NCI-H748 (cell line): ENCODE data around the gene SMPDL3B.

Source experiments
- DNase-seq: peaks from one replicate; lab custom pipeline; 2025; ENCODE audit not compliant: unreplicated experiment; lab: John Stamatoyannopoulos, UW

Gene SMPDL3B

DNA sequence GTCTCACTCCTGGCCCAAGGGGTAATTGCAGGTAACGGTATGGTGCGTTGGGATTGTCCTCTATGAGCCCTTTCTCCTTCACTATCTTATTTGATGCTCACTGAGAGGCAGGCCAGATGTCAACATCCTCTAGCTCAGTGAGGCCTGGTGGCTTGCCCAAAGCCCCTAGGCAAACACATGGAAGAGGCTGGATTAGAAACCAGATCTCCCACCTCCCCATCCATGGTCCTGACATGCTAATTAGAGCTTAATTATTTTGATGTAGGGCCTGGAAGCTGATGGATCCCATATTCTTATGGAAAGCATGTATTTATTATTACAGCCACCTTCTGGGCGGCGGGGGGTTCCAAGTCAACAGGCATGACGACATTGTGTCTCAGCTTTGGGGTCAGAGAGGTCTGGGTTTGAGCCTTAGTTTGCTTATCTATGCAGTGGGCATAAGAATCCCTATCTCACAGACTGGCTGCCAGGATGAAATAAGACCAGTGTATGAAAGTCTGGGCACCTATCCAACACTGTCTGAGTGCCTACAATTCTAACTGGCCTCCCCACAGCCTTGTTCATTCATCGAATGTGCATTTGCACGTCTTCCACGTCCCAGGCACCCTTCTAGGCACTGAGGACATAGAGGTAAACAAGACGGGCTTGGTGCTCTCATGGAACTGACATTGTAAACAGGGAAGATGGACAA, 6.2 kb downstream of the SMPDL3B start:
- DNase-seq = no peak

- DNase-seq = no peak
These were observed 7.1 kb downstream of the SMPDL3B start for GRCh38 chr1:27941671-27942540.

GRCh38 chr1:27945020-27945419, 10.2 kb downstream of the SMPDL3B start:
- no peak for DNase-seq

DNA sequence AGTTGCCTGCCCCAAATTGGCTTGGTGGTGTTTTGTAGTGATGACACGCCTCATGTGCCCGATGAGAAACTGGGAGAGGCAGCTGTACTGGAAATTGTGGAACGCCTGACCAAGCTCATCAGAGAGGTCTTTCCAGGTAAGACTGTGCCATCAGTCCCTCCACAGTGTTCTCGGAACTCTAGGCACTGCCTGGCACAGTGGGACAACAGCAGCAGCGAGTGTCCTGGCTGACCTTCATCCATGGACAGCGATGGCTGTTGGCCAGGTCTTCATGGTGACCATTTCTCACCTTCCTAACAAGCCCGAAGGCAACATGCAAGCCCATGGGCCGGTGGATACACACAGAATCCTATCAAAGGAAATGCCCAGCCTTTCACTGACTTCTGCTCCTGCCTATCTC, 14.2 kb downstream of the SMPDL3B start:
- no peak for DNase-seq

- no peak for DNase-seq
These were observed 16.6 kb downstream of the SMPDL3B start for GRCh38 chr1:27951396-27951795.

DNA sequence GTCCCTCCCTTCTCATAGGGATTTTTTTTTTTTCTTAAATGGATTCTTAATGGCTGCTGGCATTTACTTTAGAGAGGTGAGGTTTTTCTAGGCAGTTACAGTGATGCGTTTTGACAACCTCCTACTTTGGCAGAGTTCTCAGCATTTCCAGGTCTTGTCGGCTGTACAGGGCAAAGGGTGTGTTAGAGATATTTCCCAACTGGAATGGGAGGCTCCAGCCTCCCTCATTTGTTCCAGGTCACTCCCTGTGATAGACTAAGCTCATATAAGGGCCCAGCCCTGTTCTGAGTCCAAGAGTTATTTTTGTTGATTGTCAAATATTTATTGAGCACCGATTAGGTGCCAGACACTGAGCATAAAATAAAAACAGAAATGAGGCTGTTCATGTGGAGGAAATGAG, 17.3 kb downstream of the SMPDL3B start:
- DNase-seq = no peak

- no peak for DNase-seq
These were observed 19.4 kb downstream of the SMPDL3B start for GRCh38 chr1:27954186-27954585.

GRCh38 chr1:27955076-27955475, 20.3 kb downstream of the SMPDL3B start:
- DNase-seq = no peak

DNA sequence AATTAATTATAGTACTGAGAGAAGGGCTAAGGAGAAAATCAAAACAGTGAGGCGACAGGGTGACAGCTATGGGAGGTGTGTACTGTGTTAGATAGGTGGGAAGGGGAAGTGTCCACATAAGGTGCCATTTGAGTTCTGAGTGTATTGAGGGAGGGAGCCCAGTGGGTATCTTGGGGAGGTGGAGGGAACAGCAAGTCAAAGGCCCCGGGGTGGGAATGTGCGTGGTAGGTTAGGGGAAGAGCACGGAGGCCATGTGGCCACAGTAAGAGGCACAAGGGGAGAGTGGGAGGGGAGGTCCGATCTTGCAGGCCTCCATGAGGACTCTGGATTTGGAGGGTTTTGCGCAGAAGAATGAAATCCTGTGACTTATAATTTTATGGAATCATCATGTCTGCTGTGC, 22.0 kb downstream of the SMPDL3B start:
- DNase-seq = no peak

- DNase-seq = no peak
These were observed 22.9 kb downstream of the SMPDL3B start for GRCh38 chr1:27957655-27958054.

DNA sequence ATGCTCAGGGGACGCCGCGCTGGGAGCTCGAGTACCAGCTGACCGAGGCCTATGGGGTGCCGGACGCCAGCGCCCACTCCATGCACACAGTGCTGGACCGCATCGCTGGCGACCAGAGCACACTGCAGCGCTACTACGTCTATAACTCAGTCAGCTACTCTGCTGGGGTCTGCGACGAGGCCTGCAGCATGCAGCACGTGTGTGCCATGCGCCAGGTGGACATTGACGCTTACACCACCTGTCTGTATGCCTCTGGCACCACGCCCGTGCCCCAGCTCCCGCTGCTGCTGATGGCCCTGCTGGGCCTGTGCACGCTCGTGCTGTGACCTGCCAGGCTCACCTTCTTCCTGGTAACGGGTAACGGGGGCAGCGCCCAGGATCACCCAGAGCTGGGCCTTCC, 23.7 kb downstream of the SMPDL3B start:
- no peak for DNase-seq

DNA sequence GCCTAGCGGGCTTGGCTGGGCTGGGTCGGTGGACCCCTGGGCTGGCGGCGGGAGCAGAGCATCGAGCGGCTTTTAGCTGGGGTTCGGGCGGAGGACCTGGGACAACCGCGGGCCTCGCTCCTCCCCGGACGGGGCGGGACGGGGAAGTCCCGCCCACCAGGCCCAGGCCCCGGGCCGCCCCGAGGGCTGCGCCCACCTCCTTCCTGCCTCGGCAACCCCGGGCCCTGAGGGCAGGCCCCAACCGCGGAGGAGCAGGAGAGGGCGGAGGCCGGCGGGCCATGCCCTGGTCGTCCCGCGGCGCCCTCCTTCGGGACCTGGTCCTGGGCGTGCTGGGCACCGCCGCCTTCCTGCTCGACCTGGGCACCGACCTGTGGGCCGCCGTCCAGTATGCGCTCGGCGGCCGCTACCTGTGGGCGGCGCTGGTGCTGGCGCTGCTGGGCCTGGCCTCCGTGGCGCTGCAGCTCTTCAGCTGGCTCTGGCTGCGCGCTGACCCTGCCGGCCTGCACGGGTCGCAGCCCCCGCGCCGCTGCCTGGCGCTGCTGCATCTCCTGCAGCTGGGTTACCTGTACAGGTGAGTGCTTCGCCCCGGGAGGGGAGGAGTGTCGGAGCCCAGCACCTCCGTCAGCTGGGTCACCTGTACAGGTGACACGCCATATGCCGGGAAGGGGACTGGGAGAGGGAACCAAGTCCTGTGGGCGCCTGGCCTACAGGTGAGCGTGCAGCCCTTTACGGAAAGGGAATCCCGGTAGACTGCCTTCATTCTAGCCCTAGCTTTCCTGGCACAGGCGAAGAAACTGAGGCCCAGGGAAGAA, 25.2 kb downstream of the SMPDL3B start, which contains the start of gene XKR8:
Gene XKR8, plus strand, starts transcription at position 182 of the 812 bp plus-strand sequence. Its CDS starts 97 bp downstream, at position 279.
- no peak for DNase-seq

GRCh38 chr1:27960762-27961645, 26.2 kb downstream of the SMPDL3B start:
- no peak for DNase-seq

GRCh38 chr1:27961646-27962221, 26.9 kb downstream of the SMPDL3B start:
- DNase-seq = no peak

- DNase-seq = no peak
These were observed 28.6 kb downstream of the SMPDL3B start for GRCh38 chr1:27963393-27963792.

DNA sequence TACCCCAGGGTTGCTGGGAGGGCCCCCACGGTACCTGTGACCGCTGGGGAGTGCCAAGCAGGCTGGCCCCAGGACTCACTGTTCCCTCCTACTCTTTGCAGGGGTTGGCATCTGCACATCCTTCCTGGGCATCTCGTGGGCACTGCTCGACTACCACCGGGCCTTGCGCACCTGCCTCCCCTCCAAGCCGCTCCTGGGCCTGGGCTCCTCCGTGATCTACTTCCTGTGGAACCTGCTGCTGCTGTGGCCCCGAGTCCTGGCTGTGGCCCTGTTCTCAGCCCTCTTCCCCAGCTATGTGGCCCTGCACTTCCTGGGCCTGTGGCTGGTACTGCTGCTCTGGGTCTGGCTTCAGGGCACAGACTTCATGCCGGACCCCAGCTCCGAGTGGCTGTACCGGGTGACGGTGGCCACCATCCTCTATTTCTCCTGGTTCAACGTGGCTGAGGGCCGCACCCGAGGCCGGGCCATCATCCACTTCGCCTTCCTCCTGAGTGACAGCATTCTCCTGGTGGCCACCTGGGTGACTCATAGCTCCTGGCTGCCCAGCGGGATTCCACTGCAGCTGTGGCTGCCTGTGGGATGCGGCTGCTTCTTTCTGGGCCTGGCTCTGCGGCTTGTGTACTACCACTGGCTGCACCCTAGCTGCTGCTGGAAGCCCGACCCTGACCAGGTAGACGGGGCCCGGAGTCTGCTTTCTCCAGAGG, 31.8 kb downstream of the SMPDL3B start:
- no peak for DNase-seq

DNA sequence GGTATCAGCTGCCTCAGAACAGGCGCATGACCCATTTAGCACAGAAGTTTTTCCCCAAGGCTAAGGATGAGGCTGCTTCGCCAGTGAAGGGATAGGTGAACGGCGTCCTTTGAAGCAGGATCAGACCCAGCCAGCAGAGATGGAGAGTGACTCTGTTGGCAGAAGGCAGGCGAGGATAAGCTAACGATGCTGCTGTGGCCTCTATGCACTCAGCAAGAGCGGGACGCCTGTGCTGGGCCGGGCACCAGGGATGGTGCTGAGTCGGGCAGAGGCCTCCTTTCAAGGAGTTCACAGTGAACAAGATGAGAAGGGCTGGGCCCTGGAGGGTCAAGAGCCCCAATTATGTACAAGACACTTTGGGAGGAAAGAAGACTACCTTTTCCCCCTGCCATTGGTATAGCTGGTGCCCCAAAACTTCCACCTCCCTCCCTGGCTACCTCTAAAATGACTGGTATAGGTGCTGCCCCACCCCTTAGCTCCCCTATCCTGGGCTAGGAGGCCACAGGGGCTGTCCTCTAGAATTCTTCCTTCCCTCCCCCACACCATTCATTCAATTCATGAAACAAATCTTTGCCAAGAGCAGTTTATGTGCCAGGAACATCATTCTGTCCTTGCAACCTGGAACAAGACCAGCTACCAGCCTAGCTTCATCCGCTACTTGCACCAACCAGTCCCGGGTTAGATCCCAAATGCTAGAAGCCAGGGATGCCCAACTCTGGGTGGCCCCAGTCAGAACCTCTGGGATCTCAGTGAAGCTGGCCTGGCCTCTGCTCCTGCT, 32.5 kb downstream of the SMPDL3B start:
- DNase-seq = no peak

DNA sequence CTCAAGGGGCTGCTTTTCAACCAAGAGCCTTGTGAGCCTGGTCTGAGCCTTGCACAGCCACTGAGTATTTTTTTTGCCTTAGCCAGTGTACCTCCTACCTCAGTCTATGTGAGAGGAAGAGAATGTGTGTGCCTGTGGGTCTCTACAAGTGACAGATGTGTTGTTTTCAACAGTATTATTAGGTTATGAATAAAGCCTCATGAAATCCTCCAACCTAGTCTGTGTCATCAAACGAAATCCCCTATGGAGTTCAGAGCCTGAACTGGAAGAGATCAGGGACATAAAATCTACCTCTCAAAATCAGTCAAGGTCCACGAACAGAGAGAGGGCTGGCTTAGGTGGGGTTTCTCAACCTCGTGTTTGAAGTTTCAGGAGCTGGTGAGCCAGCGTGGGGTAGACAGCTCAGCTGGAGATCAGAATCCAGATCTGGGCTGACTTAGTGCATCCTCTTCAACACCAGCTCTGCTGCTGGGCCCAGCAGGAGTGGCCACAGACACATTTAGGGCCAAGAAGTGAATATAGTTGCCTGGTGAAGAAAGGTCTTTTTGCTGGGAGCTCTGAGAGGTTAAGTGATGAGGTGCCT, 33.2 kb downstream of the SMPDL3B start:
- no peak for DNase-seq
